ENCODE data around the gene FBXO24.
"Not testable (repeated sequence)": the region's sequence is repeated elsewhere in the genome, so short reads cannot be mapped to it uniquely, and the experiment has no call there.

The FBXO24 gene

GRCh38 chr7:100540073-100540723 lies 45.9 kb upstream of the FBXO24 start:
- peak overlapping the region; percentile 75 for H3K27ac ChIP-seq
- POLR2A ChIA-PET (ENCODE audit: low non-redundant PET), result interaction anchor here (0.6 kb wide), 2 partner anchors 121 to 1567 kb away, joined by 3 to 5 read pairs; no protein-coding TSS in a partner anchor
- DNase-seq (ENCODE audit: low spot score), result no peak
- no peak for TF ChIP-seq CTCF (conservative IDR thresholded peaks at IDR 0.05; ENCODE audit: low read depth)
- CTCF ChIA-PET, result no interaction called here

- DNase-seq (ENCODE audit: low spot score); H3K27ac ChIP-seq; POLR2A ChIA-PET (ENCODE audit: low non-redundant PET); CTCF ChIA-PET: not testable (repeated sequence)
These were observed 44.8 kb upstream of the FBXO24 start for GRCh38 chr7:100541309-100541708.

- H3K27ac ChIP-seq, result no peak overlapping the region
- CTCF ChIA-PET, result interaction anchor here (0.6 to 2.0 kb wide), 4 partner anchors 16 to 83 kb away, joined by 3 to 7 read pairs (median 6); no protein-coding TSS in a partner anchor
- POLR2A ChIA-PET (ENCODE audit: low non-redundant PET), result no interaction called here
- DNase-seq (ENCODE audit: low spot score), result no peak
- no peak for TF ChIP-seq CTCF (conservative IDR thresholded peaks at IDR 0.05; ENCODE audit: low read depth)
These were observed 42.5 kb upstream of the FBXO24 start for GRCh38 chr7:100543586-100543985.

- no peak for TF ChIP-seq CTCF (conservative IDR thresholded peaks at IDR 0.05; ENCODE audit: low read depth)
- ChIA-PET POLR2A (ENCODE audit: low non-redundant PET) (no interaction called here), CTCF (interaction anchor here (0.6 to 2.0 kb wide), 2 partner anchors 15 to 82 kb away, joined by 3 to 7 read pairs; no protein-coding TSS in a partner anchor)
- no peak for DNase-seq (ENCODE audit: low spot score)
- peak overlapping the region; percentile 94 for H3K27ac ChIP-seq
These were observed 41.7 kb upstream of the FBXO24 start for GRCh38 chr7:100544386-100544785.

- ChIA-PET POLR2A (ENCODE audit: low non-redundant PET) (no interaction called here), CTCF (interaction anchor here (2.0 kb wide), 1 partner anchor 15 kb away, joined by 7 read pairs; no protein-coding TSS in a partner anchor)
- no peak for DNase-seq (ENCODE audit: low spot score)
- TF ChIP-seq CTCF (conservative IDR thresholded peaks at IDR 0.05; ENCODE audit: low read depth), result no peak
- H3K27ac ChIP-seq, result peak overlapping the region; percentile 94
These were observed 41.2 kb upstream of the FBXO24 start for GRCh38 chr7:100544967-100545359.

GRCh38 chr7:100545360-100546128 lies 40.6 kb upstream of the FBXO24 start:
- ChIA-PET CTCF (interaction anchor here (2.0 kb wide), 1 partner anchor 14 kb away, joined by 7 read pairs; no protein-coding TSS in a partner anchor), POLR2A (ENCODE audit: low non-redundant PET) (no interaction called here)
- H3K27ac ChIP-seq, result peak overlapping the region; percentile 94
- DNase-seq (ENCODE audit: low spot score), result peak; percentile 96
- no peak; the same call in 1 of the 2 replicates for TF ChIP-seq CTCF (conservative IDR thresholded peaks at IDR 0.05; ENCODE audit: low read depth)

Data from RWPE1 (cell line).